ENCODE measurements around the gene SLC7A5.

DNA sequence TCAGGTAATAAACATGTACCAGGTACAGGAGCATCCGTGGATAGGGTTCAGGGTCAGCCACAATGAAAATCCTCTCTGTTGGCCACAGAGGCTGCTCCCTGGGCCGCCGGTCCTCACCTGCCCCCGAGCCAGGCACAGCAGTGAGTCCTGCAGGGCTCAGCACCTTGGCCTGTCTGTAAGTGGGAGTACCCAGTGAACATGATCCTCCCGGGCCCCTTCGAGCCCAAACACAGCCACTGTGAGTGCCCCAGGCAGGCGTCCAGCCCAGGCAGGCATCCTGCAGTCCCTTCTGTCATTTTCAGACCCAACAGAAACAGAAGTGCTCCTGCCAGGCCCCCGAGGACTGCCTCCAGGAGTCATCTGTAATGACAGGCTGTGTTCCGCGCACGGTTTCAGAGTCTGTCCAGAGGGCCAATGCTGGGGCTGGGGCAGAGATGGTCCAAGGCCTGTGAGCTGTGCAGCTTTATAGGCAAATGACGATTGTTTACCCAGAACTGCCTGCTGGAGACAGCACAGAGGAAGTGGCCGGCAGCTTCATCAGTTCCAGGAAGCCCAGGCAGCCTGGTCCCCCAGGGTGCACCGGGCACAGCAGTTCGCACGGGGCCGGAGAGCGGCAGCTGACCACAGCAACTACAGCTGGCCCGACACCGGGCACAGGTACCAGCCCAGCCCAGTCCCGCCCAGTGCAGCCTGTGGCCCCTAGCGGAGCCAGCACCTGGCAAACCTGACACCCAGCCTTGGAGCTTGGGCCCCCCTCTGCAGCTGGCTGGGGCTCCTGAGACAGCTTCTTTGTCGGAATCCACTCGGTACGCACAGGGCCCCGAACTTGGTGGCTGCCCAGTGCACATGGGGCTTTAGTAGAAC is 13.2 kb downstream of the SLC7A5 start:
- TF ChIP-seq, protein P1, sequence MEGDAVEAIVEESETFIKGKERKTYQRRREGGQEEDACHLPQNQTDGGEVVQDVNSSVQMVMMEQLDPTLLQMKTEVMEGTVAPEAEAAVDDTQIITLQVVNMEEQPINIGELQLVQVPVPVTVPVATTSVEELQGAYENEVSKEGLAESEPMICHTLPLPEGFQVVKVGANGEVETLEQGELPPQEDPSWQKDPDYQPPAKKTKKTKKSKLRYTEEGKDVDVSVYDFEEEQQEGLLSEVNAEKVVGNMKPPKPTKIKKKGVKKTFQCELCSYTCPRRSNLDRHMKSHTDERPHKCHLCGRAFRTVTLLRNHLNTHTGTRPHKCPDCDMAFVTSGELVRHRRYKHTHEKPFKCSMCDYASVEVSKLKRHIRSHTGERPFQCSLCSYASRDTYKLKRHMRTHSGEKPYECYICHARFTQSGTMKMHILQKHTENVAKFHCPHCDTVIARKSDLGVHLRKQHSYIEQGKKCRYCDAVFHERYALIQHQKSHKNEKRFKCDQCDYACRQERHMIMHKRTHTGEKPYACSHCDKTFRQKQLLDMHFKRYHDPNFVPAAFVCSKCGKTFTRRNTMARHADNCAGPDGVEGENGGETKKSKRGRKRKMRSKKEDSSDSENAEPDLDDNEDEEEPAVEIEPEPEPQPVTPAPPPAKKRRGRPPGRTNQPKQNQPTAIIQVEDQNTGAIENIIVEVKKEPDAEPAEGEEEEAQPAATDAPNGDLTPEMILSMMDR (conservative IDR thresholded peaks at IDR 0.05; ENCODE audit: low read length), result no peak
- TF ChIP-seq EZH2phosphoT487 (IDR thresholded peaks at IDR 0.05; ENCODE audit: borderline replicate concordance), result no peak

Measured in Loucy (cell line).